Esophagus muscularis mucosa (tissue), 2 donors: ENCODE measurements around the gene NTRK3.

Source experiments
- POLR2A ChIP-seq: fragments of 450-650 bp; IDR thresholded peaks from one replicate; pipeline ENCODE4 v1.6.1; 2017; ENCODE audit warnings: antibody characterized with exemption, moderate library complexity, mild to moderate bottlenecking, low read depth
- POLR2AphosphoS5 ChIP-seq, 2 donors: sonication (generic); formaldehyde crosslinking; IDR thresholded peaks; one replicate each; pipeline ENCODE4 v1.6.1; 2017; ENCODE audit warnings: antibody characterized with exemption in 2 of 2

GRCh38 chr15:87973501-87974215 lies 282.9 kb downstream of the NTRK3 start:
- TF ChIP-seq POLR2AphosphoS5 (IDR thresholded peaks at IDR 0.05): no peak
- no peak for TF ChIP-seq POLR2A
